ENCODE data around the gene CDH4.

CDH4 gene

DNA sequence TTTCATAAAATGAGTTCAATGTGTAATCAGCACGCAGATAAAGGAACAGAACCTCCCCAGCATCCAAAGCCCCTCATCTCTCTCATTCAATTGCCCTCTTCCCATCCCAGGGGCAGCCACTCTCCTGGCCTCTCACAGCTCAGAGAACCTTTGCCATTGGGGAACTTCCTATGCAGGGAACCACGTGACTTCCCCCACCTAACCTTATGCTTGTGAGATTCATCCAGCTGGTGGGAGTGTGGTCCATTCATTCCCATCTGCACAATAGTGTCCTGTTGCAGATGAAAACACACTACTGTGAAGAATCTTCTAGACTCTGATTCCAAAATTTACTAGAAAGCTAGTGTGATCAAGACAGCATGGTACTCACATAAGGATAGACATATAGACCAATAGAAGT is 299.3 kb downstream of the CDH4 start:
- Histone ChIP-seq H3K27me3 (ENCODE audit: control insufficient read depth, insufficient read depth, low read length) (peaks cover 17% of the 10 kb centered on the region; the same call in 1 of the 2 replicates), H3K9ac (ENCODE audit: low read length) (no peak overlapping the region), H3K36me3 (ENCODE audit: control insufficient read depth, insufficient read depth, low read length) (no peaks in the 10 kb centered on the region), H3K9me3 (ENCODE audit: control insufficient read depth, insufficient read depth, low read depth, low read length) (peaks cover 15% of the 10 kb centered on the region), H3K27ac (ENCODE audit: low read depth, low read length) (no peak overlapping the region), H3K4me3 (ENCODE audit: low read depth, low read length) (no peak overlapping the region), H3K4me1 (ENCODE audit: control insufficient read depth, insufficient read depth, low read length) (no peaks in the 10 kb centered on the region)

DNA sequence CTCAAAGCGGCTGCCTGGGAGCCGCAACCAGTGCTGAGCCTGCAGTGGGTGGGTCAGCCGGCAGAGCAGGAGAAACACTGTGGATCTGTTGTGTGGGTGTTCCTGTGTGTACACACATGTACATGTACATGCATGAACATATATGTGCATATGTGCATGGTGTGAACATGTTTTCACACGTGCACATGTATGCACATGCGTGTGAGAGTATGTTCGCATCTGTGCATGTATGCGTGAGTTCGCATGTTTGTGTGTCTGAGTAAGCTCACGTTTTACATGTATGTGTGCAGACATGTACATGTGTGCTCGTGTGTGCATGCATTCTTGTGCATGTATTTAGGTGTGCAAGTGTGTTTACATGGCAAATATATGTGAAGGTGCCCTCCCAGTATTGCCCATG is 302.6 kb downstream of the CDH4 start:
- Histone ChIP-seq H3K9me3 (ENCODE audit: control insufficient read depth, insufficient read depth, low read depth, low read length) (peaks cover 15% of the 10 kb centered on the region), H3K4me1 (ENCODE audit: control insufficient read depth, insufficient read depth, low read length) (no peaks in the 10 kb centered on the region), H3K27me3 (ENCODE audit: control insufficient read depth, insufficient read depth, low read length) (peaks cover 13% of the 10 kb centered on the region), H3K9ac (ENCODE audit: low read length) (no peak overlapping the region), H3K27ac (ENCODE audit: low read depth, low read length) (no peak overlapping the region), H3K4me3 (ENCODE audit: low read depth, low read length) (no peak overlapping the region), H3K36me3 (ENCODE audit: control insufficient read depth, insufficient read depth, low read length) (no peaks in the 10 kb centered on the region)

DNA sequence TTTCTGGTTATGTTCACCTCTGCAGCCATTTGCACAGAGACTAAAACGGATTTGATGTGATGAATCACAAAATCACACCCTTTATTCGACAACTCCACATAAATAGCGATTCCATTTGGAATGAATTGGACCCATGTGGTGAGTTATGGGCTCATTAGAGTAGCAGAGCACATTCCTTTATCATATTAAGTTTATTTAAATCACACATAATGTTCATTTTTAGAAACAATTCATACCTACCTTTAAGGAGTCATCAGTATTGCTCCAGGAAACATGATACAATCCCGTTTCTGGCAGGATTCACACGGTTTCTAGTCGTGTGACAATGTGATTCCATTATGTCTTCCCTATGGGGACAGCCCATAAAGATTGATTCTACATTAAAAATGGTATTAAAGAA is 303.5 kb downstream of the CDH4 start:
- H3K4me3 ChIP-seq (ENCODE audit: low read depth, low read length): no peak overlapping the region
- peaks cover 15% of the 10 kb centered on the region for H3K9me3 ChIP-seq (ENCODE audit: control insufficient read depth, insufficient read depth, low read depth, low read length)
- H3K4me1 ChIP-seq (ENCODE audit: control insufficient read depth, insufficient read depth, low read length): no peaks in the 10 kb centered on the region
- no peak overlapping the region for H3K9ac ChIP-seq (ENCODE audit: low read length)
- H3K36me3 ChIP-seq (ENCODE audit: control insufficient read depth, insufficient read depth, low read length): no peaks in the 10 kb centered on the region
- H3K27ac ChIP-seq (ENCODE audit: low read depth, low read length): no peak overlapping the region
- H3K27me3 ChIP-seq (ENCODE audit: control insufficient read depth, insufficient read depth, low read length): peaks cover 10% of the 10 kb centered on the region

DNA sequence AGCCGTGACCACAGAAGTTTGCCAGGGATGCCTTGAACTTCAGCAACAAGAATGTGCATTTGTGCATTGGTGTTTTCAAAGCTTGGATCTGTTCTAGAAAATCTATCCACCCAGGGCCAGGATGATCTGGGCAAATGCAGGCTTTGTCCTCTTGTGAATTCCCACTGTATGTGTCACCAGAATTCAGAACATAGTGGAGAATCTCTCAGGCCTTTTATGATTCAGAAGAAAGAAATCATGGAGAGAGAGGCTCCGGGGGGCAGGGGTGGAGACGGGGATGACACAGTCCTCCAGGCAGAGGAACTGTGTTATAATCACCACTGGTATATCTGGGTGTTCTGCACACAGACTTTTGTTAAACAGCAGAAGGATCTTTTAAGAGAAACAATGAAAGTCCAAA is 304.1 kb downstream of the CDH4 start:
- peaks cover 10% of the 10 kb centered on the region for H3K27me3 ChIP-seq (ENCODE audit: control insufficient read depth, insufficient read depth, low read length)
- H3K9ac ChIP-seq (ENCODE audit: low read length): no peak overlapping the region
- no peaks in the 10 kb centered on the region for H3K36me3 ChIP-seq (ENCODE audit: control insufficient read depth, insufficient read depth, low read length)
- H3K9me3 ChIP-seq (ENCODE audit: control insufficient read depth, insufficient read depth, low read depth, low read length): peaks cover 14% of the 10 kb centered on the region
- no peak overlapping the region for H3K4me3 ChIP-seq (ENCODE audit: low read depth, low read length)
- H3K27ac ChIP-seq (ENCODE audit: low read depth, low read length): no peak overlapping the region
- H3K4me1 ChIP-seq (ENCODE audit: control insufficient read depth, insufficient read depth, low read length): no peaks in the 10 kb centered on the region

DNA sequence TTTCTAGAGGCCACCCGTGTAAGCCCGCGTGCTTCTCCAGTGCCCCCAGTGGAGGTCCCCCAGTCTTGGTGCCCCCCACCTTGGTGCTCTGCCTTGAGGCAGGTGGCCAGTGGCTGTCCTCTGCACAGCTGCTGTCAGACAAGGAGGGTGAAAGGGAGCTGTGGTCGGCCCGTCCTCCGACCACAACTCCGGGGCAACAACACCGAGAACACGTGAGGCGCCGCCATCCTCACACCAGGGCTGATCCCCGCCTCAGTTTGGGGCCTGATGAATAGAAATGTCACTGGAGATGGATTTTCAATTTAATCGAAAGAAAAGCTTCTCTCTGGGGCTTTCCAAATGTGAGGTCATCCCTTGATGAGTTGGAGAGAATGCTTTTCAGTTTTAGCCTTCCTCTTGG is 304.6 kb downstream of the CDH4 start:
- peaks cover 9% of the 10 kb centered on the region for H3K9me3 ChIP-seq (ENCODE audit: control insufficient read depth, insufficient read depth, low read depth, low read length)
- H3K9ac ChIP-seq (ENCODE audit: low read length): no peak overlapping the region
- H3K4me1 ChIP-seq (ENCODE audit: control insufficient read depth, insufficient read depth, low read length): no peaks in the 10 kb centered on the region
- no peaks in the 10 kb centered on the region for H3K36me3 ChIP-seq (ENCODE audit: control insufficient read depth, insufficient read depth, low read length)
- no peak overlapping the region for H3K27ac ChIP-seq (ENCODE audit: low read depth, low read length)
- H3K27me3 ChIP-seq (ENCODE audit: control insufficient read depth, insufficient read depth, low read length): peaks cover 10% of the 10 kb centered on the region
- no peak overlapping the region for H3K4me3 ChIP-seq (ENCODE audit: low read depth, low read length)

DNA sequence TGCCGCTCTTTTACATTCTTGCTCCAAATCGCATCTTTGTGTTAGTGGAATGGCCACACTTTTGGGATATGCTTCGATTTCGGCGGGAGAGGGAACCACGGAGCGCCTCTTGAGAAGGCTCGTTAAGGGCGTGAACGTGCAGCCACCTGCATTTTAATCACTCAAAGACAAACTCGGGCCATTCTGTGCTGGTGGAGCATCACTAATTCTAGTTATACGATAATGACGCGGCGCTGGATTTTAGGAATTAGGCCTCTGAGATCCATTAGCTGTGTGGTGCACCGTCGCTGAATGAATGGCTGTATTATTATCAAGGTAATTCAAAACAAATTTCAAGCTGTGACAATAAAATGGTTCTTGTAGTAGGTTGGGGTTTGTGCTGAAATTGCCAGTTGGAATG is 305.6 kb downstream of the CDH4 start:
- H3K36me3 ChIP-seq (ENCODE audit: control insufficient read depth, insufficient read depth, low read length): no peaks in the 10 kb centered on the region
- peaks cover 3% of the 10 kb centered on the region; the same call in 1 of the 2 replicates for H3K9me3 ChIP-seq (ENCODE audit: control insufficient read depth, insufficient read depth, low read depth, low read length)
- no peaks in the 10 kb centered on the region for H3K4me1 ChIP-seq (ENCODE audit: control insufficient read depth, insufficient read depth, low read length)
- no peak overlapping the region for H3K27ac ChIP-seq (ENCODE audit: low read depth, low read length)
- no peak overlapping the region for H3K9ac ChIP-seq (ENCODE audit: low read length)
- no peak overlapping the region for H3K4me3 ChIP-seq (ENCODE audit: low read depth, low read length)
- H3K27me3 ChIP-seq (ENCODE audit: control insufficient read depth, insufficient read depth, low read length): peaks cover 10% of the 10 kb centered on the region

DNA sequence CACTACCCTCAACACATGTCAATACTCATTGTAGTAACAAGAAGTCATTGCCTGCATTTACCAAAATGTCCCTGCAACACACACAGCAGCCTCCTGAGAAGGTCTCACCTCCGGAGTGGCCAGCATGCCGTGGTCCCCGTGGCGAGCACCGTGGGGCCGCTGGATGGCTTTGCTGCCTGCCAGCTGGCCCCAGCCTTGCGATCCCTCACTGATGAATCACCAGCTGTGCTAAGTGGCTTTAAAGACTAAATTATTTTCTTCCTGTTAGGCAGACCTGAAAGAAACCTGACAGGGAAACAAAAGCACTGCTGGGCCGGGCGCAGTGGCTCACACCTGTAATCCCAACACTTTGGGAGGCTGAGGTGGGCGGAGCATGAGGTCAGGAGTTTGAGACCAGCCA is 306.7 kb downstream of the CDH4 start:
- Histone ChIP-seq H3K27ac (ENCODE audit: low read depth, low read length) (no peak overlapping the region), H3K9me3 (ENCODE audit: control insufficient read depth, insufficient read depth, low read depth, low read length) (no peaks in the 10 kb centered on the region), H3K9ac (ENCODE audit: low read length) (no peak overlapping the region), H3K27me3 (ENCODE audit: control insufficient read depth, insufficient read depth, low read length) (peaks cover 10% of the 10 kb centered on the region), H3K36me3 (ENCODE audit: control insufficient read depth, insufficient read depth, low read length) (no peaks in the 10 kb centered on the region), H3K4me1 (ENCODE audit: control insufficient read depth, insufficient read depth, low read length) (peaks cover 11% of the 10 kb centered on the region; the same call in 1 of the 2 replicates), H3K4me3 (ENCODE audit: low read depth, low read length) (no peak overlapping the region)

DNA sequence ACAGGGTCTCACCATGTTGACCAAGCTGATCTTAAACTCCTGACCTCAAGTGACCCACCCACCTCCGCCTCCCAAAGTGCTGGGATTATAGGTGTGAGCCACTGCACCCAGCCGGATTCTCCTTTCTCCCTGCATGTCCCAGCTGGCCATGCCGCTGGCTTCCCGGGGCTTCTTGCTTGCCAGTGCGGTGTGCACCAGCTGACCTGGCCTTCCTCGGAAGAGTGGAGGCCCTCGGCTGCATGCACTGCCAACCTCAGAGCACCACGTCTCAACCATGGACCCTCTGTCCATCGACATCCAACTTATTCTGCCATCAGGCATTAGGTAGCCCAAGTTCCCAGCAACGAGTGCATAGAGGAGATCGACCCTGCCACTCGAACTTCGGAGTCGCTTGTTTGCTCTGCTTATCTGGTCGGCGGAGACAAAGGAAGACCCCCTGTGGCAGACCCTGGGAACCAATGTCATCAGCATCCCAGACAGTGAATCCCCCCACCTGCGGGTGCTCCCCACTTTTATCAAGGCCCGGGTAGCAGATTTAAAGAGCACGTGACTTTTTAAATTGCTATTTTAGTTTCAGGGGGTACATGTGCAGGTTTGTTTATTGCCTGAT is 307.8 kb downstream of the CDH4 start:
- H3K27ac ChIP-seq (ENCODE audit: low read depth, low read length): no peak overlapping the region
- H3K9me3 ChIP-seq (ENCODE audit: control insufficient read depth, insufficient read depth, low read depth, low read length): no peaks in the 10 kb centered on the region
- no peaks in the 10 kb centered on the region for H3K36me3 ChIP-seq (ENCODE audit: control insufficient read depth, insufficient read depth, low read length)
- H3K4me1 ChIP-seq (ENCODE audit: control insufficient read depth, insufficient read depth, low read length): peaks cover 12% of the 10 kb centered on the region; the same call in 1 of the 2 replicates
- H3K4me3 ChIP-seq (ENCODE audit: low read depth, low read length): no peak overlapping the region
- no peak overlapping the region for H3K9ac ChIP-seq (ENCODE audit: low read length)
- H3K27me3 ChIP-seq (ENCODE audit: control insufficient read depth, insufficient read depth, low read length): peaks cover 10% of the 10 kb centered on the region

DNA sequence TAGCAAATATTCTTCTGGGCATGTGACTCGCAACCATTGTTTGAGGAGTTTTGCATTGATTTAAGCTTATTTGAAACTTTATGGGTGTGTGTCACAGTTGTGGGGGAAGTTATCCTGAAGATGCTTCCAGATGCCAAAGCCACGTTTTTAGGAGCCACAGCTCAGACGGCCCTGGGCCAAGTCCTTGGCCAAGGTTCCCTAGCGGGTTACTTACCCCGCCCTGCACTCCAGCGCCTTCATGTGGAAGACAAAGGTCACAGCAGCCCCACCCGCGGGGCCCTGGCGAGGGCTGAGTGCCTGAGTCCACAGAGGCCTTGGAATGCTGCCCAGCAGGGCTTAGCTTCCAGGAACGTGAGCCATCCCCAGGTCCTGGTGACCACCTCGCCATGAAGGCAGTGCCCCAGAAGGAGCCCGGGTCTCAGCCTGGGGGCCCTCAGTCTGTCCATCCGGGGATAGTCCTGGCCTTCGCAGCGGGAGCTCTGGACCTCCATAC is 308.3 kb downstream of the CDH4 start:
- Histone ChIP-seq H3K36me3 (ENCODE audit: control insufficient read depth, insufficient read depth, low read length) (no peaks in the 10 kb centered on the region), H3K27ac (ENCODE audit: low read depth, low read length) (no peak overlapping the region), H3K4me3 (ENCODE audit: low read depth, low read length) (no peak overlapping the region), H3K4me1 (ENCODE audit: control insufficient read depth, insufficient read depth, low read length) (peaks cover 12% of the 10 kb centered on the region; the same call in 1 of the 2 replicates), H3K9me3 (ENCODE audit: control insufficient read depth, insufficient read depth, low read depth, low read length) (no peaks in the 10 kb centered on the region), H3K27me3 (ENCODE audit: control insufficient read depth, insufficient read depth, low read length) (peaks cover 10% of the 10 kb centered on the region), H3K9ac (ENCODE audit: low read length) (no peak overlapping the region)

DNA sequence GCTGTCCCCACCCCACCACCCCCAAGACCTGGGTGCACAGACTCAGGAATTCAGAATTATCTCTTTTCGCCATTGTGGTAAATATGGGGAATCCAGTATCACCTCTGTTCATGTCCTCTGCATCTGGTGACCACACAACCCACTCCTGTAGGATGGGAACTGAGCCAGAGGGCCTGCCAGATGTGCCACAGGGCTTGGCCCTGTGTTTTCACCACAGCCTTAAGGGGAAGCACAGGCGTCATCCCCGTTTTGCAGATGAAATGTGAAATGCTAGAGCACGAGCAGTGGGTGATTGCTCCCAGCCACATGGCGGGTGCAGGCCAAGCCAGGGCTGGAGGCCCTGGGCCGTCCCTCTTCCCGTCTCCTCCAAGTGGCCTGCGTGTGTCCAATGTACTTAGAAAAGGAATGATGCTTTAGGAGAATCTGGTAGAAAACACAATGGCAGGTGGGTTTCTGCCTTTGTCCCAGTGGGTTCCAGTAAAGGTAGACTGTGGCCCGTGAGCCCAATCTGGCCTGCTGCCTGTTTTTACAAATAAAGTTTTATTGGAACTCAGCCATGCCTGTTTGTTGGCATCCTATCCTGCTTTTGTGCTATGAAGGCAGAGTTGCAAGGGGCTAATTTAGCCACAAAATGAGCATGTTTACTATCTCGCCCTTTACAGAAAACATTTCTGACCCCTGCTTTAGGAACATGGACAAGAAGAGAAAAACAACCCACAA is 309.2 kb downstream of the CDH4 start:
- Histone ChIP-seq H3K27me3 (ENCODE audit: control insufficient read depth, insufficient read depth, low read length) (peaks cover 5% of the 10 kb centered on the region), H3K4me1 (ENCODE audit: control insufficient read depth, insufficient read depth, low read length) (peaks cover 12% of the 10 kb centered on the region; the same call in 1 of the 2 replicates), H3K9ac (ENCODE audit: low read length) (no peak overlapping the region), H3K9me3 (ENCODE audit: control insufficient read depth, insufficient read depth, low read depth, low read length) (no peaks in the 10 kb centered on the region), H3K4me3 (ENCODE audit: low read depth, low read length) (no peak overlapping the region), H3K36me3 (ENCODE audit: control insufficient read depth, insufficient read depth, low read length) (no peaks in the 10 kb centered on the region), H3K27ac (ENCODE audit: low read depth, low read length) (no peak overlapping the region)

DNA sequence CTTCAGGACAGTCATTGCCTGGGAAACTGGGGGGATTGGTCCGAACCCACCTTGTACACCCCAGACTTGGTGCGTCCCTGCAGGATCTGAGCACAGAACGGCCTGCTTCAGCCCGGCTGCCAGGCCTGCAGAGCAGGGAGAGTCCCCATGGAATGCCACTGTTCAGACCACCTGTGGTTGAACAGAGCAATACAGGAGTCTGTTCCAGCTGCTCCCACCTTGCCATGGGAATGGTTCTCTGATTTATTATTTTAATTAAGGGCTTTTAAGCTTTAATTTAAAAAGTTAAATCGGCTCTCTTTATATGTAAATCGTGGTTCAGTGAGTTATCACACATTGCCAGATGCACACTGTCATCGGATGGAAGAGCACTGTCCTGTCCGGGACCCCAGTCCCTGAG is 310.4 kb downstream of the CDH4 start:
- H3K36me3 ChIP-seq (ENCODE audit: control insufficient read depth, insufficient read depth, low read length): no peaks in the 10 kb centered on the region
- no peaks in the 10 kb centered on the region for H3K27me3 ChIP-seq (ENCODE audit: control insufficient read depth, insufficient read depth, low read length)
- peaks cover 18% of the 10 kb centered on the region for H3K4me1 ChIP-seq (ENCODE audit: control insufficient read depth, insufficient read depth, low read length)
- no peak overlapping the region for H3K9ac ChIP-seq (ENCODE audit: low read length)
- H3K4me3 ChIP-seq (ENCODE audit: low read depth, low read length): no peak overlapping the region
- no peaks in the 10 kb centered on the region for H3K9me3 ChIP-seq (ENCODE audit: control insufficient read depth, insufficient read depth, low read depth, low read length)
- H3K27ac ChIP-seq (ENCODE audit: low read depth, low read length): no peak overlapping the region; the same call in 1 of the 2 replicates
